Measurements from ENCODE around the gene TM2D1. TPM values are rescaled to one million over a fixed set of nuclear protein-coding genes. Genes with fewer than 3 reads are reported as not detected.
A peak's percentile ranks its signal among the peaks of the same experiment; 100 is the strongest.

The TM2D1 gene
- total RNA-seq, 1 experiment from 2014 or later, result 45.8 TPM

GRCh38 chr1:61754545-61754944 lies 29.6 kb upstream of the TM2D1 start:
- no peak for TF ChIP-seq CTCF (IDR thresholded peaks at IDR 0.05; ENCODE audit: unreplicated experiment)
- no peaks in the 10 kb centered on the region for H3K27me3 Mint-ChIP-seq (ENCODE audit: unreplicated experiment)
- H3K4me1 Mint-ChIP-seq (ENCODE audit: low read depth, unreplicated experiment), result peaks cover 13% of the 10 kb centered on the region
- no peak for DNase-seq
- intact Hi-C loops (cut with micrococcal nuclease; ENCODE audit: unreplicated experiment), result loop anchor here (1.0 kb wide), 1 partner anchor 8 kb away; no protein-coding TSS in a partner anchor
- peaks cover 14% of the 10 kb centered on the region for H3K36me3 Mint-ChIP-seq (ENCODE audit: insufficient read depth, unreplicated experiment)
- CTCF ChIA-PET, result interaction anchor here (0.7 to 0.9 kb wide), 3 partner anchors 12 to 130 kb away, joined by 3 to 4 read pairs (median 3); no protein-coding TSS in a partner anchor
- H3K27ac Mint-ChIP-seq (ENCODE audit: unreplicated experiment), result peak overlapping the region; percentile 64
- no TSS peak for BruUV-seq (replicated peaks)
- no peaks in the 10 kb centered on the region for H3K9me3 Mint-ChIP-seq (ENCODE audit: low read depth, unreplicated experiment)
- H3K4me3 Mint-ChIP-seq (ENCODE audit: low read depth, unreplicated experiment), result no peak overlapping the region

DNA sequence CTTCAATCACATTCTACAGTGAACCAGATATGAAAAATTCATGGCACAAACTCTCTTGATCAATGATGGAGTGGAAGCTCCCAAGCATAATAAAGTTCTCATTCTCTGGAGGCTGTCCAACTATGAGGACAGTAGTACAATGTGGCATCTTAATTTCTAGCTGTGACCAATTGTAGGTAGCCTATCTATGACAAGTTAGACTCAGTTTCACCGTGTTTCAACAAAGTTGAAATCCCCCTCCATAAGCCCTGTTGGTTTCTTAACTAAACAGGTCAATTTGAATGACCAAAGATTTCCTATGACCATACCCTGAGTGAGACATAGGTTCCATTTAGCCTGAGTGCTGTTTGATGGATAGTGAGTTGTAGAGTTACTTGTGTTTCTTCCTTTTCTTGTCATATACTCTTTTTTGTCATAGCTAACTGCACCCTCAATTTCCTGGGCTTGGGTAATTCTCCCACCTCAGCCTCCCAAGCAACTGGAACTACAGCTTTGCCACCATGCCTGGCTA lies 29.1 kb upstream of the TM2D1 start:
- Mint-ChIP-seq H3K27me3 (ENCODE audit: unreplicated experiment) (no peaks in the 10 kb centered on the region), H3K36me3 (ENCODE audit: insufficient read depth, unreplicated experiment) (peaks cover 19% of the 10 kb centered on the region), H3K4me1 (ENCODE audit: low read depth, unreplicated experiment) (peaks cover 13% of the 10 kb centered on the region), H3K9me3 (ENCODE audit: low read depth, unreplicated experiment) (no peaks in the 10 kb centered on the region), H3K27ac (ENCODE audit: unreplicated experiment) (peak overlapping the region; percentile 64), H3K4me3 (ENCODE audit: low read depth, unreplicated experiment) (no peak overlapping the region)
- TF ChIP-seq CTCF (IDR thresholded peaks at IDR 0.05; ENCODE audit: unreplicated experiment), result no peak
- intact Hi-C loops (cut with micrococcal nuclease; ENCODE audit: unreplicated experiment), result loop anchor here (1.0 kb wide), 1 partner anchor 8 kb away; no protein-coding TSS in a partner anchor
- no peak for DNase-seq
- CTCF ChIA-PET, result interaction anchor here (0.5 to 0.9 kb wide), 4 partner anchors 13 to 130 kb away, joined by 3 to 5 read pairs (median 4); no protein-coding TSS in a partner anchor
- BruUV-seq (replicated peaks), result no TSS peak

- no TSS peak for BruUV-seq (replicated peaks)
- Mint-ChIP-seq H3K9me3 (ENCODE audit: low read depth, unreplicated experiment) (no peaks in the 10 kb centered on the region), H3K4me3 (ENCODE audit: low read depth, unreplicated experiment) (no peak overlapping the region), H3K27ac (ENCODE audit: unreplicated experiment) (no peak overlapping the region), H3K27me3 (ENCODE audit: unreplicated experiment) (no peaks in the 10 kb centered on the region), H3K4me1 (ENCODE audit: low read depth, unreplicated experiment) (peaks cover 13% of the 10 kb centered on the region), H3K36me3 (ENCODE audit: insufficient read depth, unreplicated experiment) (peaks cover 28% of the 10 kb centered on the region)
- intact Hi-C loops (cut with micrococcal nuclease; ENCODE audit: unreplicated experiment), result no loop called here
- CTCF ChIA-PET, result no interaction called here
- no peak for TF ChIP-seq CTCF (IDR thresholded peaks at IDR 0.05; ENCODE audit: unreplicated experiment)
- DNase-seq, result no peak
These were observed 28.0 kb upstream of the TM2D1 start for GRCh38 chr1:61752921-61753389.

DNA sequence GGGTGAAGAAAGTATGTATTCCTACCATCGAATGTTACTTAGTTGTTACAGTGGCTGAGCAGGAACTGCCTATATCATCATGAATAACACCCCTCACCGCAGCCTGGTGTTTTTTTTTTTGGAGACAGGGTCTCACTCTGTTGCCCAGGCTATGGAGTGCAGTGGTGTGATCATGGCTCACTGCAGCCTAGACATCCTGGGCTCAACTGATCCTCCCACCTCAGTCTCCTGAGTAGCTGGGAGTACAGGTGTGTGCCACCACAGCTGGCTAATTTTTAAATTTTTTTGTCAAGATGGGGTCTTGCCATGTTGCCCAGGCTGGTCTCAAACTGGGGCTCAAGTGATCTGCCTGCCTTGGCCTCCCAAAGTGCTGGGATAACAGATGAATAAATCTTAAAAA lies 24.6 kb upstream of the TM2D1 start:
- CTCF ChIA-PET, result interaction anchor here (0.5 kb wide), 1 partner anchor 149 kb away, joined by 3 read pairs; no protein-coding TSS in a partner anchor

More for the DNA sequence above, 24.6 kb upstream of the TM2D1 start:
- intact Hi-C loops (cut with micrococcal nuclease; ENCODE audit: unreplicated experiment), result no loop called here
- Mint-ChIP-seq H3K9me3 (ENCODE audit: low read depth, unreplicated experiment) (no peaks in the 10 kb centered on the region), H3K27ac (ENCODE audit: unreplicated experiment) (no peak overlapping the region), H3K4me1 (ENCODE audit: low read depth, unreplicated experiment) (peaks cover 29% of the 10 kb centered on the region), H3K4me3 (ENCODE audit: low read depth, unreplicated experiment) (no peak overlapping the region), H3K36me3 (ENCODE audit: insufficient read depth, unreplicated experiment) (peaks cover 34% of the 10 kb centered on the region), H3K27me3 (ENCODE audit: unreplicated experiment) (no peaks in the 10 kb centered on the region)
- no TSS peak for BruUV-seq (replicated peaks)
- TF ChIP-seq CTCF (IDR thresholded peaks at IDR 0.05; ENCODE audit: unreplicated experiment), result no peak
- no peak for DNase-seq

Measured in Calu3 (cell line).